Tongue (tissue), 2 donors: ENCODE data around the gene FUT3. TPM values are rescaled to one million over a fixed set of nuclear protein-coding genes. Genes with fewer than 3 reads are reported as not detected.
"Not testable (repeated sequence)": the region's sequence is repeated elsewhere in the genome, so short reads cannot be mapped to it uniquely, and the experiment has no call there.

Experiments
- DNase-seq: peaks from one replicate; pipeline ENCODE4 v3.0.0-alpha.2; 2015
- total RNA-seq: library from RNA; depleted of rRNA; stranded (reverse); fragments of >200 nt; gene quantifications from one replicate; pipeline ENCODE4 v1.2.3, GENCODE V29; 2014

FUT3 gene
- total RNA-seq, 1 donor from 2014 or later, result 10.8 TPM

- DNase-seq, result no peak
Measured at GRCh38 chr19:5881543-5882299, 30.5 kb upstream of the FUT3 start.

- peak; percentile 83 for DNase-seq
Measured at GRCh38 chr19:5880604-5881078, 29.4 kb upstream of the FUT3 start.

- no peak for DNase-seq
Measured at GRCh38 chr19:5880196-5880595, 28.9 kb upstream of the FUT3 start.

GRCh38 chr19:5877882-5878281 lies 26.6 kb upstream of the FUT3 start:
- no peak for DNase-seq

- no peak for DNase-seq
Measured at GRCh38 chr19:5877427-5877826, 26.2 kb upstream of the FUT3 start.

- not testable (repeated sequence) for DNase-seq
Measured at GRCh38 chr19:5874496-5874895, 23.2 kb upstream of the FUT3 start.

GRCh38 chr19:5873617-5874199 lies 22.5 kb upstream of the FUT3 start:
- no peak for DNase-seq

GRCh38 chr19:5870986-5871394 lies 19.7 kb upstream of the FUT3 start:
- no peak for DNase-seq

- no peak for DNase-seq
Measured at GRCh38 chr19:5867201-5868136, 16.2 kb upstream of the FUT3 start.

- DNase-seq, result no peak
Measured at GRCh38 chr19:5865772-5866171, 14.5 kb upstream of the FUT3 start.

- DNase-seq, result no peak
Measured at GRCh38 chr19:5864725-5865486, 13.7 kb upstream of the FUT3 start.

GRCh38 chr19:5864013-5864720 lies 12.9 kb upstream of the FUT3 start:
- DNase-seq, result no peak

GRCh38 chr19:5863030-5863665 lies 11.9 kb upstream of the FUT3 start:
- no peak for DNase-seq

- peak; percentile 22 for DNase-seq
Measured at GRCh38 chr19:5857203-5858081, 6.2 kb upstream of the FUT3 start.

GRCh38 chr19:5855151-5855550 lies 3.9 kb upstream of the FUT3 start:
- not testable (repeated sequence) for DNase-seq

GRCh38 chr19:5854121-5854520 lies 2.9 kb upstream of the FUT3 start:
- DNase-seq, result not testable (repeated sequence)

- peak; percentile 56 for DNase-seq
Measured at GRCh38 chr19:5850743-5851293, 431 bp downstream of the FUT3 start.

GRCh38 chr19:5850189-5850588 lies 1.1 kb downstream of the FUT3 start:
- no peak for DNase-seq

- not testable (repeated sequence) for DNase-seq
Measured at GRCh38 chr19:5848621-5849020, 2.6 kb downstream of the FUT3 start.
